HS-5 (cell line): ENCODE measurements around the gene WARS2.
"Not testable (repeated sequence)": the region's sequence is repeated elsewhere in the genome, so short reads cannot be mapped to it uniquely, and the experiment has no call there.

ENCODE experiments used
- DNase-seq: peaks from one replicate; pipeline ENCODE4 v3.0.0-alpha.2; 2012; ENCODE audit warnings: low read depth

Gene WARS2

DNA sequence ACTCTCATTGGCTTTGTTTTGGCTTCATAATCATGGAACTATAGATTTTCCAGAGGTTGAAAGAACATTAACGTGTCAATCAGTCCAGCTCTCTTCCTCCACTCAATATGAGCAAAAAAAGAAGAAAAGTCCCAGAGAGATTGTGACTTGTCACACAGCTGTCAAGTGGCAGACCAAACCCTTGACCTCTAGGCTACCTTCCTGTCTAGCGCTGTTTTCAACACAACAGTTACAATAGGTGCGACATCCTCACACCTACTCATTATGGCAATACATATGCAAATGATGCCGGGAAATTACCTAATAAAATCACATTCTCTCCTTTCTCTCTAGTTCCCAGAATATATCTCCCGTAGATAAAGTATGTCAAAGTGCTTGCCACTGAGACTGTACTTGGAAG, 1.1 kb downstream of the WARS2 start:
- no peak for DNase-seq

DNA sequence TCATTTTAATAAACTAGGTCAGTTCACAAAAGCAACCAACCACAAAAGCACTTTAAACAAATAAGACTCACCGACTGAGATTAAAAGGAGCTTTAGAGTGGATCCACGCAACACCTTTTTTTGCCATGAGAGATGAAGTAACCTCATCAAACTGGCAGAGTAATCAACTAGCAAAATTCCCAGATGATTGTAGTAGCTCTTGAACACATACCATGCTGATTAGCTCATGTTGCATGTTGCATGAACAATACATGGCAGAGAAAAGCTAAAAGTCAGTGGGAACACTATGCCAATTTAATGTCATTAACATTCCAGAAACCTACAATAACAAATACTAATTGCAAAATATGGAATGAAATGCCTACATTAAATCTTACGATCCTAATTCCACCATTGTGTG, 4.1 kb downstream of the WARS2 start:
- DNase-seq: peak; percentile 38

DNA sequence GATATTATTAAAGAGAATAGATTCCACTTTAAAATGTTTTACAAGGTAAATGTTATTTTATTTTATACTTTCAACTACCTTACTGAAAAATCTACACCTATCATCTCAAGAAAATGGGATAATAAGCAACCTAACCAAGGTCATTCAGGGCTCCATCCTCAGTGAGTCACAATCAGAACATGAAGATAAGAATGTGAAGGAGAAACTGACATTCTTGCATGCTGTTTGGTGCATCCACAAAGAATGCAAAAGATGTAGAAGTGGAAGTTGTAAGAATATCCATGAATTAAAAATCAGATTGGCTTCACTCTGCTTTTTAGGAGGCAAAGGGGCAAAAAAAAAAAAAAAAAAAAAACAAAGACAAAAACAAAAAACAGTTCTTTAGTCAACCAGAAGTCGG, 6.5 kb downstream of the WARS2 start:
- peak; percentile 51 for DNase-seq

DNA sequence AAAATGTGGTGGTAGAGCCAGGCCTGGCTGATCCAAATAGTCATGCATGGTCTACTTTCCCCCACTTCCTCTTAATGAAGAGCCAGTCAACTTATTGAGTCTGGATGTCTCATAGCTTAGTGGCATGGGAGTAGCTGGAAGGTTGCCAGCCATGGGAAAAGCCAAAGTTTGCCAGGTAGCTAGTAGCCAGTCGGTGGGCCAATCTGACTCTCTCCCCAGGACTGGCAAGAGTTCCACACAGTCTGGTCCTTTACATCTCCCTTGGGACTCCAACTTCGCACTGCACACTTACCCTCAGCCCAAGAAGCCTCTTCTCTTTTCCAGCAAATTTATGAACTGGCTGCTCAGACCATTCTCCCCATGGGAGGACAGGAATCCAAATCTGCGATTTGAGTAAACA, 8.3 kb downstream of the WARS2 start:
- no peak for DNase-seq

DNA sequence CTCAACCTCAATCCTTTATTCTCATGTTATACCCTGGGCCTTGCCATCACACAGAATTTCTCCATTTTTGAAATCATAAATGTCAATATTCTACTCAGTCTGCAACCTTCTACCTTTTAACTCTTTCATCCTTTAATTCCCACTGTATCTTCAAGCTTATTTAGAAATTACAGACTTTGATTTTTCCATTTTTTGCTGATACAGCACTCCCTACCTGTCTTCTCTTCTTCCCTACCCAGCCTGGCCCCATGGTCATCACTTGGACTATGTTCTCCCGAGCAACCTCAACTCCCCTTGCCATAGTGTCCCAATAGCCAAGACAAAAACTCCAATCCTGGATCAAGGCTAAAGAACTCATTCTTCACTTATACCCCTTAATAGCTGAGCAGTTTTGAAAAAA, 14.6 kb downstream of the WARS2 start:
- DNase-seq: no peak

DNA sequence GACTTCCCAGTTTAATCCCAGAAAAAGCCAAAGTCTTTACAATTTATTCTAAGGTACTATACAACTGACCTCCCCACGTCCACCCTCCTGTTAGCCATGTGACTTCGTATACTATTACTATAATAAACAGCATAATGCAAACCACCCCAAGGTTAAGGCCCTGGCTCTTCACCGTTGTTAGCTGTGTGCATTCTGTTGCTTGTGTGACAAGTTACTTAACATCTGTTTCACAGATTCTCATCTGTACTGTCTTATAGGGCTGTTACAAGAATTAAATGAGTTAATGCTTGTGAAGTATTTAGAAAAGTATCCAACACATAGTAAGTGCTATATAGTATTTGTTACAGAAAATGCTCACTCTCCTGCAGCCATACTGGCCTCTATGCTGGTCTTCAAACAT, 15.7 kb downstream of the WARS2 start:
- DNase-seq: no peak

DNA sequence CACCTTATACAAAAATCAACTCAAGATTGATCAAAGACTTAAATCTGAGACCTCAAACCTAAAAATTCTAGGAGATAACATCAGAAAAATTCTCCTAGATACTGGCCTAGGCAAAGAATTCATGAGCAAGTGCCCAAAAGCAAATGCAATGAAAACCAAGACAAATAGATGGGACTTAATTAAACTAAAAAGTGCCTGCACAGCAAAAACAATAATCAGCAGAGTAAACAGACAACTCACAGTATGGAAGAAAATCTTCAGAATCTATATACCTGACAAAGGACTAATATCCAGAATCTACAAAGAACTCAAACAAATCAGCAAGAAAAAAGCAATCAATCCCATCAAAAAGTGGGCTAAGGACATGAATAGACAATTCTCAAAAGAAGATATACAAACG, 18.6 kb downstream of the WARS2 start:
- not testable (repeated sequence) for DNase-seq

DNA sequence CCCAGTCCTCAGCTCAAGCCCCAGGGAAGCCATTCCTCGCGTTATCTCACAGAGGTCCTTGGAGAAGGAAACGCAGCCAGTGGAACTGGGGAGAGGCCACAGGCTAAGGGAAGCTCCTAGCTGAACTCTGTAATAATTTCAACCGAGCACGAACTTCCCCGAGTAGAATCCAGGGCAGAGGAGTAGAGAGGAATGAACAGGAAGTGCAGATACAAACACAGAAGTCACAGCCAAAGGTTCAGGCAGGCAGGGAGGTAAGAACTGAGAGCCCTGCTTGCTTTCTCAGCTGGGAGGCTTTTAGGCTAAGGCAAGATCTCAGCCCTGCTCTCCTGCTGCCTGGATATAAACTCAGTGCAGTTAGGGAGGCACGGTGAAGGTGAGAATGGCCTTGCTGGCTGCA, 23.7 kb downstream of the WARS2 start:
- DNase-seq: no peak

DNA sequence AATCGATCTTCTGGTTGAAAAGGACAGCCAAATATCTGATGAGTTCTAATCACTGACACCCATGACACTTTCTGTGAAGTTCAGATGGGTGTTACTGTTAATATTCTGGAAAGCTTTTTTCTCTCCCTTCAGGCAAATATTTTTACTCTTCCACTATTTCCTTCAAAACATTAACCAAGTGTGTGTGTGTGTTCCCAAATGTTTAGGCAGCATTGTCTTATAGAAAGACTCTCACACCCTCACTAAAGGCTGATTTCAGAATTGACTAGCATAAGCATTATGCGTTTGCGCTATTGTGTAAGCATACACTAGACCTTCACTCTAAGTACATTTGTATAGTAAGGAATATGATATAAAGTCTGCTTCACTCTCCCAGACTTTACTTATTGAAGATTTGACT, 24.7 kb downstream of the WARS2 start:
- DNase-seq: no peak

DNA sequence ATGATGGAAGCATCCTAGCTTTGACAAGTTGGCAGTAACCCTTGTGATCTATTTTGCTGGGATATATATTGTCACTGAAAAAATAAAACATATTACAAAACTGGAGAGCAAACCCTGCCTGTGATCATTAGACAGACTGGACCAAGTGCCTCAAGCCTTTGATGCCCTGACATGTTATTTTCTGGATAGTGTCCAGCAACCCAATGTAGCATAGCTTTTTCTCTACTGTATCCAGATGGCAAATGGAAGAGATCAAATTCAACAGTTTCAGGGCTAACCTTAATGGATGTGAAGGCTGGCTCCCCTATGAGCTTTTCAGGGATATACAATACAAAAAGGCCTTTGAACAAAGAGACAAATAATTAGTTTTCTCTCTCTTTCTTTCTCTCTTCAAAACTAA, 25.1 kb downstream of the WARS2 start:
- DNase-seq: no peak

DNA sequence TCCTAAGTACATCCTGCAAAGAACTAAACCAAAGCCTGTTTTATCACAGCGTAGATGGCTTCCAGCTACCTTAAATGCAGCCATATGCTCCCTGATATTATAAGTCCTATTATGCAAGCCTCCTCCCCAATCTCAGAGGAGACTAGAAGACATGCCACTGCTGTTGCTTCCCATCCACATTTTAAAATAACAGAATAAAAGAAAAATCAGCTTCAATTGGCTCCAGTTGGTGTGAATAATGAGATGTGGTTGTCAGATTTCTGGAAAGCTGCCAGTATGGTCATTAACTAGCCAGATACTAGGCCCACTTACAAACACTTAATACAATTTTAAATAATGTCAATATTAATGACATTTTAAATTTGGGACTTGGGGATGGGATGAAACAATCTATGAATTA, 25.7 kb downstream of the WARS2 start:
- DNase-seq: no peak

DNA sequence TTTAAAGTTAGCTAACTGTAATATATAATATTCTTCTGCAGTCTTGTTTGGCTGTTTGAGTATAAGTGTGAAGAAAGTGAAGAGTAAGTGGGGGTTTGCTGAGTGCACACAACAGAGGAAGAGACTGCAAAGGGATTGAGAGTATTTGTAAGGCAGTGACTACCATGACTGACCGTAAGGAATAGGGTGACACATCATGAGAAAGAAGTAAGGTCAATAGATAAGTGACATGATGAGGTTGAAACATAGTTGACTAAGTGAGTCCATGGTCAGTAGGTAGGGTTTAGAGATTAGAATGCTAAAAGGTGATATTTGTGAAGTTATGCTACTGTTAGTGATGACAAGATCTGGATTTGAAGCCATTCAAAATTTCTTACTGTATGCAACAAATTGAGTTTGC, 27.7 kb downstream of the WARS2 start:
- DNase-seq: no peak

DNA sequence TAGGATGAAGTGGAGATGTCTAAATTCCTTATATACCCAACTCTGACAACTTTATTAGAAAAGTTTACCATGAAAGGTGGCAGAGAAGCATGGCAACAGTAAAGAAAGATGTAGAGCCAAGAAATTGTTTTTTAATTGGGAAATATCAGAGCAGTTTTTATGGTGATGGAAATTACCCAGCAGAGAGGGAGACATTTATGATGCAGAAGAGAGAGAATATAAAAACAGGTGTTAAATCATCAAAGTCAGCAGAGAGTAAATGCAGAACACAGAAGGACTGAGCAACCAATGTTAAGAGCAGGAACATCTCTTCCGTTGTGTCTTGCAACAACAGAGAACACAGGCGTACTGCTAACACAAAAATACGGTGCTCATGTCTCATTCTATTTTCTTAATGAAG, 28.2 kb downstream of the WARS2 start:
- DNase-seq: no peak

DNA sequence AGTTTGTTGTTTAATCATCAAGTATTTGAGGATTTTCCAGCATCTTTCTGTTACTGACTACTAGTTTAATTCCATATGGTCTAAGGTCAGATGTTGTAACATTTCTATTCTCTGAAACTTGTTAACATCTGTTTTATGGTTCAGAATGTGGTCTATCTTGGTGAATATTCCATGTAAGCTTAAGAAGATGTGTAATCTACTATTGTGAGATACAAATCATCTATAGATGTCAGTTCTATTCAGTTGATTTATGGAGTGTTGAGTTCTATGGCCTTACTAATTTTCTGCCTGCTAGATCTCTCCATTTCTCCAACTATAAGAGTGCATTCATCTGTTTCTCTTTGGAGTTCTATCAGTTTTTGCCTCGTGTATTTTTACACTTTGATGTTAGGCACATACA, 31.5 kb downstream of the WARS2 start:
- DNase-seq: no peak

DNA sequence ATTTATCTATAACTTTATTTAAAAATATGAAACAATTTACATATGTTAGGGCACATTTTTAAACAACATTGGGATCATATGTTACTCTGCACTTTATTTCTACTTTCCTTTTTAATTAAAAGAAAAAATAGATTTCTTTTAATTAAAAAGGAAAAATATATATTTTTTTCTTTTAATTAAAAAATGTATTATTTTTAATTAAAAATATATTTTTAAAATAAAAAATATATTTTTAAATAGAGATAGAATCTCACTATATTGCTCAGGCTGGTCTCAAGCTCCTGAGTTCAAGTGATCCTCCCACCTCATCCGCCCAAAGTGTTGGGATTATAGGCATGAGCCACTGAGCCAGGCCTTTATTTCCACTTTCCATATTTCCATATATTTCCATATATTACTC, 36.7 kb downstream of the WARS2 start:
- no peak for DNase-seq

DNA sequence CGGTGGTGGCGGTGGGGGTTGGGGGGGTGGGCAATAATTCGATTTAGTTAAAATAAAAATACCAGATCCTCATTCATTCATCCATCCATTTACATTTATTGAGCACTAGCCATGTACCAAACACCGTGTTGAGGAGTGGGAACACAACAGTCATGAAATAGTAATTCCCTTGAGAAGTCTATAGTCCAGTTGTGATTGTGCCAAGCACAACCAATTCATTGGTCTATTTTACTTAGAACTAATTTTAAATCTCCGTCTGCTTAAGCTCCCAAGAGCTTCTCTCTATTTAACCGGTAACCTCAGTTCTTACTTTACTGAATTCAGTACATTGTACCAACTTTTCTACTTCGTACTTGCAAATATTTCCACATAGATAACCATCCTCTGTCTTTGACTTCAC, 38.4 kb downstream of the WARS2 start:
- no peak for DNase-seq

DNA sequence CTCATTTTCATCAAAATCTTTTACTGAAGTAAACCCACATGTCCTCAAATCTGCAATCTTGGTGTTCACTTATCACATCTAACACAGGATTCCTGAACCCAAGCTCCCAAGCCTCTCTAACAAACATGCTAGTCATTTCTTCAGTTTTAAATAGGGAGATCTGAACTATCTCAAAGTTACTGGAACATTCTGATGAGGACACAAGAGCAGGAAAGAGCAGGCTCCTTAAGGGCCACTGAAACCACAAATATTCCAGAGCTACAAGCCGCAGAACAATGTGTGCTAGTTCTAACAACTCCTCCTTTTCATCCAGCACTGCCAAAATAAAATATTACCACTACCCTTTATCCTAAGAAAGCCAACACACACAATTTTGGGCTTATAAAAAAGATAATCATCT, 38.9 kb downstream of the WARS2 start:
- no peak for DNase-seq

DNA sequence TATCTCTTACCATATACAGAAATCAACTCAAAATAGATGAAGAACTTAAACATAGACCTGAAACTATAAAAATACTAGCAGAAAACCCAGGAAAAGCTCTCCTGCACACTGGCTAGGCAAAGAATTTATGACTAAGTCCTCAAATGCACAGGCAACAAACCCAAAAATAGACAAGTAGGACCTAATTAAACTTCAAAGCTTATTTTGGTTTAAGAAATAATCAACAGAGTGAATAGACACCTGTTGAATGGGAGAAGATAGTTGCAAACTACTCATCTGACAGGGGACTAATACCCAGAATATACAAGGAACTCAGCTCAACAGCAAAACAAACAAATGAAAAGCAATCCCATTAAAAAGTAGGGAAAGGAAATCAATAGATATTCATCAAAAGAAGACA, 40.7 kb downstream of the WARS2 start:
- DNase-seq: no peak

DNA sequence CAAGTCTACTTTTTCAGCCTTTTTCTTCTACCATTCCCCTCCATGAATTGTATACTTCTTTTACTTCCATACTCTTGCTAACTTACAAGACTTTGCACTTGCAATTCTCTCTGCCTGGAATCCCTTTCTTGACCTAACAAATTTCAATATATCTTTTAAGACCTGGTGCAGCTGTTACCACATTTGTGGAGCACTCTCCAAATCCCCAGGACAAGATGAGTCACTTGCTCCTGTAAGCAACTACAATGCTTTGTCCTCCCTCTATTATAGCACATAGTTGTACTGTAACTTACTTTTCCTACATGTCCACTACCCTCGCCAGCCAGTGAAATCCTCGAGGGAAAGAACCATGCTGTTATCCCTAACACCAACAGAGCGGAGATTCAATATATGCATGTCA, 43.1 kb downstream of the WARS2 start:
- DNase-seq: no peak

DNA sequence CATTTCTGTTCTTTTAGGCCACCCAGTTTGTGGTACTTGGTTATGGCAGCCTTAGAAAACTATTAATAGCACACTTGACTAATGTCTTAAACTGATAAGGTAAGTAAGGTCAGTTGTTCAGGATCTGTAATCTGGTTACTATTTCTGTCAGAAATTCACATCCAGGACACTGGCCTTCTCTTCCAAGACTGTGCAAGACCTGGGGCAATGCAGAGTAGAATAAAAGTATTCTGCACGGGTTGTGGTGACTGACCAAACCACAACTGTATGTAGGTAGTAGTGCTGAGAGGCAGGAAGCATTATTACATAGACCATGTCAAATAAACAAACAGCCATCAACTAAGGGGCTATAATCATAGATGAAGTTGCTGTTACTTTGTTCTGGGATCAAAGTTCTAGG, 46.7 kb downstream of the WARS2 start:
- no peak for DNase-seq

DNA sequence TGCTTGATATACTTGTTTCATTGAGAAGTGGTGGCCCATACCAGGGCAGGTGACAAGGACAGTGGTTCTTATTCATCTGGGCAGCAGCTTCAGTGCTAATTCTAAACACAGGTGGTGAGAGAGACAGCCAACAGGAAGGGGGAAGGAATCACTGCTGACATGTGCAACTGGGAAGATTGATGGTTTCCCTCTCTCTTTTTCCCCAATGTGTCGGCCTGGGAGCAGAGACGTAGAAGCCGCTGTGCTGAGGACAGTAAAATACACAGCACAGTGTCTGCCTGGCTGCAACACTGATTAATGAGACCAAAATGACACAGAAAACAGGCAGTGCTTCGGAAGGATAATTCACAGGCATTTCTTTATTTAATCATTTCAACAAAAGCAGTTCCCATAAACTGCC, 48.8 kb downstream of the WARS2 start:
- no peak for DNase-seq

DNA sequence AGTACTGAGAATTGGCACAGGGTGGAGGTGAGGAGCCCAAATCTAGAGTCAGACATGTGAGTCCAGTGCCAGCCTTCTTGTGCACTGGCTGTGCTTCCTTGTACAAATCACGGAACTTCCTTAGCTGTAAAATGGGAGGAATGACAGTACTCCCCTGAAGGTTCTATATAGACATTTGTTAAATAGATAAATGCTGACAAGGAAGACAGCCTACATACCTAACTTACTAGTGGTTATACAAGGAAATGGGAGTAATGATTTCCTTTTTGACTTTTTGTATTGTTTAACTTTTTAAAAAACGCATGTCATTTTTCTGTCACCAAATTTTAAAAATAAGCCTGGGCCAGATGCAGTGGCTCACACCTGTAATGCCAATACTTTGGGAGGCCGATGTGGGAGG, 50.2 kb downstream of the WARS2 start:
- no peak for DNase-seq

DNA sequence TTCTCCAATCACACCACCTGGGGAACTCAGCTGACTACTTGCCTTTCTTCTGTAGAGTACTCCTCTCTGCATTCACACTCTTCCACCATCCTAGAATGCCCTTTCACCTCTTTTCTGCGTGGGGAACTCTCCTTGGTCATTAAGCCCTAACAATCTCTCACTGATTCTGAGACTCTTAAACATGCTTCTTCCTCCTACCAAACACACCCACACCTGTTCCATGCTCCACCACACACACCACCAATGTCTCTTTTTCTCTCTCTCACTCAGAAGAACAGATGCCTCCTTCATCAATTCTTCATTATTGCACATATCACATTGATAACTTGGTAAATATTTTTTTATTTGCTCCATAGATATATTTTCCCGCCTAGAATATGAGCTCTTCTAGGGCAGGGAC, 53.6 kb downstream of the WARS2 start:
- DNase-seq: no peak

DNA sequence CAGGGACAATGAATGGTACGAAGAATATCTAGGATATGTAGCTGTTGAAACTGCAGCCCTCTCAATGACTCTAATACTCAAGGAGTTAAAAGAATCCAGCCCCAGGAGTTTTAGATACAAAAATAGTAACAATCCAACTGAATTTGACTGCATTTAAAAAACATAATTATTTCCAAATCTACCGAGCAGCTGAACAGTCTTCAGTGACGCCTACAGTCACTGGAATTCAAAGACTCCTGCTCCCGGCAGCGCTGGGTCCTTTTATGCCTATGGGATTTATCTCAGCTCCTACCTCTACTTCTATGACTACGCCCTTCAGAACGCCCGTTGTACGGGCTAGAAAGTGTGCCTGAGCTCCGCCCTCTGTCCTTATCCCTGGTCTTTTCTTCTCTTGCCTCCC, 55.7 kb downstream of the WARS2 start:
- DNase-seq: no peak

DNA sequence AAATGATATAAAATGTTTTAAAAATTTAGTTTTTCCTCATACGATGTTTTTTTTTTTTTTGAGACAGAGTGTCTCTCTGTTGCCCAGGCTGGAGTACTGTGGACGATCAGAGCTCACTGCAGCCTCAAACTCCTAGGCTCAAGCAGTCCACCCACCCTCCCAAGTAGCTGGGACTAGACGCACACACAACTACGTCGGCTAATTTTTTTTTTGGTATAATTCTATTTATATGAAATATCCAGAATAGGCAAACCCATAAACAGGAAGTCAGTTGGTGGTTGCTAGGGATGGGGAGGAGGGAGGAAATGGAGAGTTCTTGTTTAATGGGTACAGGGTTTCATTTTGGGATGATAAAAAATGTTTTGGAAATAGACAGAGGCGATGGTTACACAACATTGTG, 56.5 kb downstream of the WARS2 start:
- no peak for DNase-seq

DNA sequence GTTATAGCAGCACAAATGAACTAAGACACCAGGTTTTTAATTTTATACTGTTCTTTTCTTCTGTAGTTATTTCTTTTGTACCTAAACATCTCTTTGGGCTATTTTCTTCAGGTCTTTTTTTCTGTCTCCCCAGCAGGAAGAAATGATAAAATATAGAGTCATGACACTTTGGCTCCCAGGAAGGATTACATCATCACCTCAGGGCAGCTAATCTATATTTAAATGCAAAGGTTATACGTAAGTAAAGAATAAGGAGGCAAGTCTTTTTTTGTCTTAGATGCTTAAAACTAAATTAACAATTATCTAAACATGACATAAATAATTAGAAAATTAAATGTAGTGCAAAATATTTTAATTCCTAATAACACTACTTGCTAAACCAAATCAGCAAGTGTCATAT, 57.0 kb downstream of the WARS2 start:
- no peak for DNase-seq
